B cell (primary cell): ENCODE data around the gene WWC2. TPM values are rescaled to one million over a fixed set of nuclear protein-coding genes. Genes with fewer than 3 reads are reported as not detected.

Source experiments
- ATAC-seq: fragments of 200-7000 bp; cut with Tn5 transposase; one replicate; pipeline ENCODE4 v1.10.0; 2021; ENCODE audit warnings: low read depth, mild to moderate bottlenecking, moderate number of reproducible peaks, moderate library complexity
- CTCF ChIA-PET: fragments of 350-600 bp; sonication (Branson Sonifier 250); formaldehyde crosslinking; loops from one replicate; lab custom pipeline; 2021; ENCODE audit warnings: antibody characterized with exemption, inconsistent platforms; lab: Charles Lee
- POLR2A ChIA-PET: fragments of 350-600 bp; sonication (Branson Sonifier 250); formaldehyde crosslinking; loops from one replicate; lab custom pipeline; 2021; ENCODE audit warnings: antibody characterized with exemption; lab: Charles Lee
- DNase-seq: peaks from one replicate; pipeline ENCODE4 v3.0.0; 2013
- H2AFZ ChIP-seq: 2 replicates; pipeline ENCODE4 v1.6.1; 2012; ENCODE audit warnings: mild to moderate bottlenecking, low read depth, low read length; ENCODE audit not compliant: insufficient read depth, poor library complexity, severe bottlenecking
- H3K27ac ChIP-seq, 2 donors: 1 replicate in 1 of 2; 2 replicates in 1 of 2; pipeline ENCODE4 v1.5.1; 2012 to 2013; ENCODE audit warnings: low read length in 2 of 2, mild to moderate bottlenecking in 2 of 2, moderate library complexity in 1 of 2
- H3K27me3 ChIP-seq, 4 experiments: fragments of 200-600 bp in 1 of 4; sonication (generic) in 1 of 4; replicated peaks in 1 of 4; 1 replicate in 2 of 4; 2 replicates in 2 of 4; pipeline versions ENCODE4 v1.6.1 to v1.7.0; 2013 to 2016; ENCODE audit warnings: low read length in 3 of 4, mild to moderate bottlenecking in 2 of 4, mixed read lengths in 1 of 4, moderate library complexity in 1 of 4; ENCODE audit not compliant: insufficient read depth in 4 of 4, control insufficient read depth in 3 of 4; ENCODE audit errors: control extremely low read depth in 1 of 4
- H3K36me3 ChIP-seq, 2 experiments: replicated peaks in 1 of 2; 1 replicate in 1 of 2; 2 replicates in 1 of 2; pipeline versions ENCODE4 v1.6.1 to v1.7.1; 2013; ENCODE audit warnings: low read length in 1 of 2; ENCODE audit not compliant: insufficient read depth in 2 of 2, control insufficient read depth in 1 of 2; ENCODE audit errors: control extremely low read depth in 1 of 2, extremely low read depth in 1 of 2
- H3K4me1 ChIP-seq, 2 donors: fragments of 200-600 bp in 1 of 2; sonication (generic) in 1 of 2; 1 replicate in 1 of 2; 2 replicates in 1 of 2; pipeline versions ENCODE4 v1.5.1 to v1.6.1; 2013 to 2017; ENCODE audit warnings: low read length in 2 of 2; ENCODE audit not compliant: control insufficient read depth in 2 of 2, insufficient read depth in 2 of 2
- H3K4me2 ChIP-seq: replicated peaks from 2 replicates; pipeline ENCODE3; 2012; ENCODE audit warnings: mild to moderate bottlenecking, low read depth, low read length; ENCODE audit not compliant: poor library complexity, severe bottlenecking
- H3K4me3 ChIP-seq, 5 experiments: fragments of 200-600 bp in 1 of 5; sonication (generic) in 1 of 5; 1 replicate in 3 of 5; 2 replicates in 2 of 5; pipeline versions ENCODE4 v1.5.1 to v1.7.0; 2011 to 2016; ENCODE audit warnings: low read length in 4 of 5, mild to moderate bottlenecking in 4 of 5, low read depth in 2 of 5, control low read depth in 1 of 5, moderate library complexity in 1 of 5; ENCODE audit not compliant: insufficient read depth in 1 of 5; ENCODE audit errors: control extremely low read depth in 1 of 5, extremely low read depth in 1 of 5
- H3K79me2 ChIP-seq: fragments of 200-600 bp; sonication (generic); one replicate; pipeline ENCODE4 v1.6.0; 2016; ENCODE audit warnings: low read length; ENCODE audit not compliant: control insufficient read depth, insufficient read depth
- H3K9ac ChIP-seq: fragments of 200-600 bp; sonication (generic); 2 replicates; pipeline ENCODE4 v1.6.1; 2017; ENCODE audit warnings: mild to moderate bottlenecking, low read length, moderate library complexity
- H3K9me3 ChIP-seq, 3 donors: one replicate each; pipeline versions ENCODE4 v1.6.1 to v1.7.1; 2013; ENCODE audit warnings: low read length in 2 of 3; ENCODE audit not compliant: control insufficient read depth in 2 of 3, insufficient read depth in 1 of 3; ENCODE audit errors: control extremely low read depth in 1 of 3
- H4K20me1 ChIP-seq: 2 replicates; pipeline ENCODE4 v1.6.0; 2012; ENCODE audit warnings: mild to moderate bottlenecking, low read length; ENCODE audit not compliant: insufficient read depth, control insufficient read depth, poor library complexity, severe bottlenecking
- H3K27ac Mint-ChIP-seq: one replicate; pipeline ENCODE4 v1.8.0; 2021; ENCODE audit warnings: mixed read lengths
- H3K27me3 Mint-ChIP-seq: one replicate; pipeline ENCODE4 v1.8.0; 2021; ENCODE audit warnings: mixed read lengths
- H3K4me1 Mint-ChIP-seq: one replicate; pipeline ENCODE4 v1.8.0; 2021; ENCODE audit warnings: mixed read lengths
- H3K4me3 Mint-ChIP-seq: one replicate; pipeline ENCODE4 v1.8.0; 2021; ENCODE audit warnings: mixed read lengths
- H3K9me3 Mint-ChIP-seq: one replicate; pipeline ENCODE4 v1.8.0; 2022; ENCODE audit warnings: mixed read lengths; ENCODE audit not compliant: insufficient read depth
- CTCF ChIP-seq: fragments of 200-600 bp; IDR thresholded peaks from one replicate; pipeline ENCODE4 v1.8.0; 2022; ENCODE audit warnings: antibody characterized with exemption, mild to moderate bottlenecking
- EZH2 ChIP-seq: IDR thresholded peaks from 2 replicates; pipeline ENCODE4 v1.6.1; 2012; ENCODE audit warnings: borderline replicate concordance, low read depth, mild to moderate bottlenecking, moderate library complexity, low read length; ENCODE audit not compliant: insufficient read depth, poor library complexity, severe bottlenecking
- WGBS: methylation state at CpG from one replicate; pipeline ENCODE4 v1.1.5; 2013; ENCODE audit warnings: missing lambda C conversion rate; ENCODE audit not compliant: insufficient coverage; 5-methylcytosine and 5-hydroxymethylcytosine counted together
- intact Hi-C: fragments of 100-400 bp; cut with micrococcal nuclease; formaldehyde crosslinking; loops from one replicate; pipeline ENCODE4 v1.10.0; 2022
- polyA plus RNA-seq: library from polyadenylated mRNA; depleted of rRNA; stranded (reverse); fragments of >200 nt; gene quantifications from 2 replicates; pipeline ENCODE4 v1.2.3, GENCODE V29; 2012
- total RNA-seq, 2 donors: library from RNA; stranded (reverse); fragments of 120-200 nt in 1 of 2; gene quantifications; 1 replicate in 1 of 2; 2 replicates in 1 of 2; pipeline versions ENCODE4 v1.2.3 to v1.2.4, GENCODE V29; 2013 to 2022

Gene WWC2
- total and polyA plus RNA-seq, 2 donors (not counting 1 experiment from before 2014, with no cell fraction given) = 0.07 to 0.32 TPM

GRCh38 chr4:183240581-183241321 is 141.7 kb downstream of the WWC2 start:
- POLR2A ChIA-PET = no interaction called here
- intact Hi-C loops = no loop called here
- H3K4me3 Mint-ChIP-seq = no peak overlapping the region
- ATAC-seq (no peak), DNase-seq (no peak)
- Histone ChIP-seq H3K27me3 (peaks cover 0 to 8% (median 1%) of the 10 kb centered on the region in 4 experiments), H3K36me3 (no peaks in the 10 kb centered on the region), H3K4me3 (no peak overlapping the region), H3K27ac (no peak overlapping the region), H4K20me1 (no peaks in the 10 kb centered on the region), H3K9ac (no peak overlapping the region), H3K79me2 (no peaks in the 10 kb centered on the region), H2AFZ (no peak overlapping the region), H3K4me1 (no peaks in the 10 kb centered on the region), H3K9me3 (no peaks in the 10 kb centered on the region), H3K4me2 (no peak overlapping the region)
- peaks cover 13% of the 10 kb centered on the region for H3K27me3 Mint-ChIP-seq
- no peaks in the 10 kb centered on the region for H3K9me3 Mint-ChIP-seq
- no peak overlapping the region for H3K27ac Mint-ChIP-seq
- CTCF ChIA-PET = interaction anchor here (0.9 to 1.6 kb wide), 2 partner anchors 9 to 21 kb away, joined by 3 read pairs; no protein-coding TSS in a partner anchor
- WGBS = 85% methylated on average over 11 of the region's 15 CpGs
- TF ChIP-seq EZH2 = no peak
- TF ChIP-seq CTCF = no peak
- H3K4me1 Mint-ChIP-seq = no peaks in the 10 kb centered on the region

- CTCF ChIA-PET = interaction anchor here (1.6 kb wide), 1 partner anchor 9 kb away, joined by 3 read pairs; no protein-coding TSS in a partner anchor
- Mint-ChIP-seq H3K4me3 (no peak overlapping the region), H3K9me3 (no peaks in the 10 kb centered on the region), H3K27me3 (peaks cover 13% of the 10 kb centered on the region), H3K27ac (no peak overlapping the region), H3K4me1 (no peaks in the 10 kb centered on the region)
- H3K9ac ChIP-seq = no peak overlapping the region
- DNase-seq = no peak
- no peaks in the 10 kb centered on the region for H3K4me1 ChIP-seq
- H4K20me1 ChIP-seq = no peaks in the 10 kb centered on the region
- intact Hi-C loops = no loop called here
- POLR2A ChIA-PET = no interaction called here
- no peak for ATAC-seq
- no peak overlapping the region for H3K4me2 ChIP-seq
- no peaks in the 10 kb centered on the region for H3K36me3 ChIP-seq
- no peak overlapping the region for H2AFZ ChIP-seq
- no peaks in the 10 kb centered on the region for H3K79me2 ChIP-seq
- no peak overlapping the region for H3K27ac ChIP-seq
- TF ChIP-seq CTCF = no peak
- TF ChIP-seq EZH2 = no peak
- no peaks in the 10 kb centered on the region for H3K9me3 ChIP-seq
- H3K27me3 ChIP-seq = peaks cover 0 to 8% (median 1%) of the 10 kb centered on the region in 4 experiments
- 100% methylated on average over 2 of the region's 4 CpGs for WGBS
- H3K4me3 ChIP-seq = no peak overlapping the region
Observed at GRCh38 chr4:183241322-183241640, 142.2 kb downstream of the WWC2 start.
